DOHH2 (cell line): ENCODE measurements around the gene KRT85.
"Not testable (repeated sequence)": the region's sequence is repeated elsewhere in the genome, so short reads cannot be mapped to it uniquely, and the experiment has no call there.

ENCODE experiments used
- H3F3A ChIP-seq: fragments of 200-600 bp; sonication (generic), shearing (Covaris generic); 2 replicates; pipeline ENCODE4 v1.6.0; 2016; ENCODE audit warnings: antibody characterized with exemption, mild to moderate bottlenecking; ENCODE audit not compliant: control insufficient read depth, insufficient read depth
- H3K27ac ChIP-seq: fragments of 200-600 bp; sonication (generic); 2 replicates; pipeline ENCODE4 v1.5.1; 2014; ENCODE audit warnings: low read depth, mild to moderate bottlenecking, low read length, moderate library complexity
- H3K27me3 ChIP-seq: fragments of 200-600 bp; sonication (generic); 2 replicates; pipeline ENCODE4 v1.6.1; 2014; ENCODE audit warnings: mild to moderate bottlenecking, low read length, mixed read lengths; ENCODE audit not compliant: control insufficient read depth
- H3K36me3 ChIP-seq: fragments of 200-600 bp; sonication (generic); 2 replicates; pipeline ENCODE4 v1.6.1; 2014; ENCODE audit warnings: mild to moderate bottlenecking, low read length, moderate library complexity, mixed read lengths; ENCODE audit not compliant: control insufficient read depth
- H3K4me1 ChIP-seq: fragments of 200-600 bp; sonication (generic); 2 replicates; pipeline ENCODE4 v1.6.1; 2014; ENCODE audit warnings: mild to moderate bottlenecking, low read length, mixed read lengths; ENCODE audit not compliant: control insufficient read depth
- H3K4me2 ChIP-seq: fragments of 200-600 bp; sonication (generic); 2 replicates; pipeline ENCODE4 v1.6.0; 2014; ENCODE audit warnings: mild to moderate bottlenecking, low read length, moderate library complexity
- H3K4me3 ChIP-seq: fragments of 200-600 bp; sonication (generic); 2 replicates; pipeline ENCODE4 v1.5.1; 2014; ENCODE audit warnings: mild to moderate bottlenecking, low read length, mixed read lengths
- H3K79me2 ChIP-seq: fragments of 200-600 bp; sonication (generic); 2 replicates; pipeline ENCODE4 v1.6.1; 2014; ENCODE audit warnings: mild to moderate bottlenecking, low read length, mixed read lengths; ENCODE audit not compliant: control insufficient read depth
- H3K9me2 ChIP-seq: fragments of 200-600 bp; sonication (generic); replicated peaks from 2 replicates; pipeline ENCODE4 v1.6.1; 2014; ENCODE audit warnings: mild to moderate bottlenecking, low read length, mixed read lengths; ENCODE audit not compliant: control insufficient read depth
- H3K9me3 ChIP-seq: fragments of 200-600 bp; sonication (generic); 2 replicates; pipeline ENCODE4 v1.6.1; 2014; ENCODE audit warnings: antibody characterized with exemption, low read length, mixed read lengths; ENCODE audit not compliant: control insufficient read depth, insufficient read depth
- H4K20me1 ChIP-seq: fragments of 200-600 bp; sonication (generic); 2 replicates; pipeline ENCODE4 v1.6.0; 2014; ENCODE audit warnings: low read depth, mild to moderate bottlenecking, antibody characterized with exemption, low read length, moderate library complexity; ENCODE audit not compliant: control insufficient read depth, insufficient read depth
- CTCF ChIP-seq: fragments of 200-600 bp; sonication (generic); IDR thresholded peaks from one replicate; pipeline ENCODE4 v1.5.1; 2014; ENCODE audit warnings: antibody characterized with exemption, mild to moderate bottlenecking, low read depth, low read length; ENCODE audit not compliant: poor library complexity, severe bottlenecking
- EZH2phosphoT487 ChIP-seq: fragments of 200-600 bp; sonication (generic); IDR thresholded peaks from 2 replicates; pipeline ENCODE4 v1.6.1; 2017; ENCODE audit warnings: borderline replicate concordance, mild to moderate bottlenecking, antibody characterized with exemption, low read length, moderate library complexity, mixed read lengths

The KRT85 gene

GRCh38 chr12:52316701-52317100 lies 50.6 kb downstream of the KRT85 start:
- H3K27me3 ChIP-seq: peaks cover 6% of the 10 kb centered on the region
- no peaks in the 10 kb centered on the region for H3F3A ChIP-seq
- no peak for TF ChIP-seq CTCF
- TF ChIP-seq EZH2phosphoT487: no peak
- no peaks in the 10 kb centered on the region for H3K79me2 ChIP-seq
- no peaks in the 10 kb centered on the region for H3K9me3 ChIP-seq
- no peak overlapping the region for H3K27ac ChIP-seq
- no peaks in the 10 kb centered on the region for H4K20me1 ChIP-seq
- no peaks in the 10 kb centered on the region for H3K36me3 ChIP-seq
- H3K4me1 ChIP-seq: no peaks in the 10 kb centered on the region
- no peak overlapping the region for H3K4me3 ChIP-seq
- no peak overlapping the region for H3K4me2 ChIP-seq
- no peaks in the 10 kb centered on the region for H3K9me2 ChIP-seq

- no peak overlapping the region for H3K4me3 ChIP-seq
- H3K27me3 ChIP-seq: peaks cover 10% of the 10 kb centered on the region
- no peak overlapping the region for H3K27ac ChIP-seq
- H3K4me1 ChIP-seq: no peaks in the 10 kb centered on the region
- no peak overlapping the region for H3K4me2 ChIP-seq
- no peak for TF ChIP-seq EZH2phosphoT487
- TF ChIP-seq CTCF: no peak
- H4K20me1 ChIP-seq: no peaks in the 10 kb centered on the region
- H3K9me2 ChIP-seq: no peaks in the 10 kb centered on the region
- no peaks in the 10 kb centered on the region for H3K79me2 ChIP-seq
- no peaks in the 10 kb centered on the region for H3K36me3 ChIP-seq
- H3K9me3 ChIP-seq: no peaks in the 10 kb centered on the region
- H3F3A ChIP-seq: no peaks in the 10 kb centered on the region
Observed at GRCh38 chr12:52316290-52316689, 51.0 kb downstream of the KRT85 start.

GRCh38 chr12:52315721-52316120 lies 51.6 kb downstream of the KRT85 start:
- not testable (repeated sequence) for H3K36me3 ChIP-seq, H3F3A ChIP-seq, H3K27ac ChIP-seq, H3K4me2 ChIP-seq, H3K4me3 ChIP-seq, H3K4me1 ChIP-seq, H3K9me3 ChIP-seq, H4K20me1 ChIP-seq, H3K9me2 ChIP-seq, H3K79me2 ChIP-seq
- peak; percentile 71 for TF ChIP-seq CTCF
- peaks cover 14% of the 10 kb centered on the region for H3K27me3 ChIP-seq

GRCh38 chr12:52314511-52314910 lies 52.8 kb downstream of the KRT85 start:
- Histone ChIP-seq H3K27ac (no peak overlapping the region), H3K9me3 (no peaks in the 10 kb centered on the region), H3K4me1 (no peaks in the 10 kb centered on the region), H4K20me1 (no peaks in the 10 kb centered on the region), H3F3A (no peaks in the 10 kb centered on the region), H3K27me3 (peaks cover 23% of the 10 kb centered on the region), H3K4me2 (no peak overlapping the region), H3K36me3 (no peaks in the 10 kb centered on the region), H3K4me3 (no peak overlapping the region), H3K79me2 (no peaks in the 10 kb centered on the region), H3K9me2 (no peaks in the 10 kb centered on the region)
- TF ChIP-seq CTCF (no peak), EZH2phosphoT487 (no peak)
